DMS53 treated with DMSO at 0.1 percent for 48 hours (cell line): ENCODE data around the gene ERBB4.

Experiments used
- DNase-seq: peaks from one replicate; lab custom pipeline; 2025; ENCODE audit not compliant: unreplicated experiment; lab: John Stamatoyannopoulos, UW

ERBB4 gene

GRCh38 chr2:211498551-211499205 lies 1039.9 kb downstream of the ERBB4 start:
- no peak for DNase-seq

- DNase-seq: no peak
Measured at GRCh38 chr2:211495339-211495738, 1043.3 kb downstream of the ERBB4 start.

- DNase-seq: no peak
Measured at GRCh38 chr2:211494536-211494935, 1044.1 kb downstream of the ERBB4 start.

GRCh38 chr2:211494085-211494484 lies 1044.5 kb downstream of the ERBB4 start:
- no peak for DNase-seq

GRCh38 chr2:211487733-211488132 lies 1050.9 kb downstream of the ERBB4 start:
- DNase-seq: no peak

- no peak for DNase-seq
Measured at GRCh38 chr2:211479536-211480150, 1059.0 kb downstream of the ERBB4 start.

GRCh38 chr2:211477537-211478275 lies 1060.9 kb downstream of the ERBB4 start:
- no peak for DNase-seq

GRCh38 chr2:211473116-211473515 lies 1065.5 kb downstream of the ERBB4 start:
- DNase-seq: no peak

GRCh38 chr2:211469664-211470059 lies 1068.9 kb downstream of the ERBB4 start:
- DNase-seq: no peak

GRCh38 chr2:211468877-211469663 lies 1069.5 kb downstream of the ERBB4 start:
- DNase-seq: no peak

- DNase-seq: no peak
Measured at GRCh38 chr2:211468217-211468616, 1070.4 kb downstream of the ERBB4 start.

GRCh38 chr2:211463397-211463796 lies 1075.2 kb downstream of the ERBB4 start:
- DNase-seq: no peak

- no peak for DNase-seq
Measured at GRCh38 chr2:211458974-211459373, 1079.6 kb downstream of the ERBB4 start.

- peak; percentile 12 for DNase-seq
Measured at GRCh38 chr2:211457325-211457724, 1081.3 kb downstream of the ERBB4 start.

- peak; percentile 56 for DNase-seq
Measured at GRCh38 chr2:211455216-211455841, 1083.3 kb downstream of the ERBB4 start.

- DNase-seq: no peak
Measured at GRCh38 chr2:211454679-211455078, 1083.9 kb downstream of the ERBB4 start.

- DNase-seq: no peak
Measured at GRCh38 chr2:211453311-211453887, 1085.2 kb downstream of the ERBB4 start.

- no peak for DNase-seq
Measured at GRCh38 chr2:211451642-211452041, 1087.0 kb downstream of the ERBB4 start.

GRCh38 chr2:211449819-211450218 lies 1088.8 kb downstream of the ERBB4 start:
- no peak for DNase-seq

GRCh38 chr2:211447548-211447947 lies 1091.1 kb downstream of the ERBB4 start:
- DNase-seq: no peak

- no peak for DNase-seq
Measured at GRCh38 chr2:211440107-211440506, 1098.5 kb downstream of the ERBB4 start.
